Keratinocyte (primary cell): ENCODE results near the gene GPRC5C. TPM values are rescaled to one million over a fixed set of nuclear protein-coding genes. Genes with fewer than 3 reads are reported as not detected.

Experiments used
- DNase-seq: peaks from one replicate; pipeline ENCODE4 v3.0.0-alpha.2; 2011; ENCODE audit warnings: low read depth, missing footprints, low spot score
- FAIRE-seq: peaks from 2 replicates; lab custom pipeline; 2011; peaks lifted over from hg19 to GRCh38; lab: Jason Lieb, UNC
- H2AFZ ChIP-seq: 2 replicates; pipeline ENCODE4 v1.6.0; 2012; ENCODE audit warnings: low read length, control low read depth, inconsistent platforms; ENCODE audit not compliant: control insufficient read depth
- H3K27ac ChIP-seq: 2 replicates; pipeline ENCODE4 v1.5.1; 2011; ENCODE audit warnings: low read length; ENCODE audit not compliant: control insufficient read depth, insufficient read depth
- H3K27me3 ChIP-seq: 3 replicates; pipeline ENCODE4 v1.6.0; 2011; ENCODE audit warnings: low read length; ENCODE audit not compliant: control insufficient read depth, insufficient read depth; ENCODE audit errors: extremely low read depth
- H3K36me3 ChIP-seq, 2 experiments: 2 replicates in 1 of 2; 3 replicates in 1 of 2; pipeline ENCODE4 v1.5.1; 2011; ENCODE audit warnings: low read length in 2 of 2, mild to moderate bottlenecking in 1 of 2; ENCODE audit not compliant: control insufficient read depth in 2 of 2, insufficient read depth in 2 of 2; ENCODE audit errors: extremely low read depth in 1 of 2
- H3K4me1 ChIP-seq: 3 replicates; pipeline ENCODE4 v1.5.1; 2011; ENCODE audit warnings: low read length; ENCODE audit not compliant: control insufficient read depth, insufficient read depth; ENCODE audit errors: extremely low read depth
- H3K4me2 ChIP-seq: 3 replicates; pipeline ENCODE4 v1.6.0; 2011; ENCODE audit warnings: low read depth, low read length; ENCODE audit not compliant: control insufficient read depth, insufficient read depth; ENCODE audit errors: extremely low read depth
- H3K4me3 ChIP-seq, 3 experiments: fragments of 200-600 bp in 1 of 3; sonication (generic) in 1 of 3; 2 replicates in 2 of 3; 3 replicates in 1 of 3; pipeline ENCODE4 v1.5.1; 2011 to 2016; ENCODE audit warnings: low read length in 3 of 3, mild to moderate bottlenecking in 3 of 3, control low read depth in 2 of 3, inconsistent platforms in 1 of 3, low read depth in 1 of 3, mixed read lengths in 1 of 3, mixed run types in 1 of 3, moderate library complexity in 1 of 3; ENCODE audit not compliant: control insufficient read depth in 2 of 3, insufficient read depth in 2 of 3; ENCODE audit errors: extremely low read depth in 1 of 3
- H3K79me2 ChIP-seq: 2 replicates; pipeline ENCODE4 v1.6.0; 2012; ENCODE audit warnings: low read length; ENCODE audit not compliant: control insufficient read depth, insufficient read depth
- H3K9ac ChIP-seq: 3 replicates; pipeline ENCODE4 v1.6.0; 2011; ENCODE audit warnings: low read length; ENCODE audit not compliant: control insufficient read depth, insufficient read depth; ENCODE audit errors: extremely low read depth
- H3K9me1 ChIP-seq: 3 replicates; pipeline ENCODE4 v1.6.0; 2011; ENCODE audit warnings: low read length; ENCODE audit not compliant: control insufficient read depth, insufficient read depth; ENCODE audit errors: extremely low read depth
- H3K9me3 ChIP-seq: 2 replicates; pipeline ENCODE4 v1.5.1; 2012; ENCODE audit warnings: low read depth, low read length; ENCODE audit not compliant: control insufficient read depth
- H4K20me1 ChIP-seq: 3 replicates; pipeline ENCODE4 v1.6.0; 2011; ENCODE audit warnings: low read length; ENCODE audit not compliant: control insufficient read depth, insufficient read depth; ENCODE audit errors: extremely low read depth
- CTCF ChIP-seq, 3 experiments: IDR thresholded peaks in 1 of 3; conservative IDR thresholded peaks in 1 of 3; optimal IDR thresholded peaks in 1 of 3; 2 replicates in 2 of 3; 3 replicates in 1 of 3; pipeline versions ENCODE3 to v1.5.1; 2011; ENCODE audit warnings: low read length in 3 of 3, mild to moderate bottlenecking in 3 of 3, moderate library complexity in 2 of 3, control low read depth in 1 of 3, inconsistent platforms in 1 of 3; ENCODE audit not compliant: insufficient read depth in 2 of 3; ENCODE audit errors: extremely low read depth in 1 of 3
- EZH2 ChIP-seq: IDR thresholded peaks from one replicate; pipeline ENCODE4 v1.6.1; 2012; ENCODE audit warnings: inconsistent platforms, mild to moderate bottlenecking, low read length, moderate library complexity
- dilution Hi-C: fragments of 300-500 bp; cut with MboI; formaldehyde crosslinking; loops from one replicate; pipeline ENCODE4 v1.7.0; 2020; ENCODE audit warnings: low sequenced_read_pairs; ENCODE audit not compliant: extremely low pct_ligation_motif_present
- polyA plus RNA-seq, 5 experiments: library from polyadenylated mRNA; depleted of rRNA in 3 of 5; stranded (reverse) in 3 of 5; stranded (forward) in 1 of 5; unstranded in 1 of 5; fragments of >200 nt; gene quantifications; 1 replicate in 1 of 5; 2 replicates in 3 of 5; 3 replicates in 1 of 5; pipeline versions ENCODE4 v1.2.1 to v1.2.3, GENCODE V29; 2011 to 2012; ENCODE audit warnings: missing spikeins in 2 of 5, low read depth in 1 of 5, low replicate concordance in 1 of 5

GPRC5C gene
- polyA plus RNA-seq, 1 donor (not counting 4 experiments of a cell fraction or from before 2014, with no cell fraction given) = 24.2 TPM

GRCh38 chr17:74460996-74461395 is 29.1 kb downstream of the GPRC5C start:
- dilution Hi-C loops = no loop called here
- no peaks in the 10 kb centered on the region for H3K9me3 ChIP-seq
- FAIRE-seq = no peak
- DNase-seq = no peak
- no peak overlapping the region for H3K27ac ChIP-seq
- H2AFZ ChIP-seq = no peak overlapping the region
- no peaks in the 10 kb centered on the region for H4K20me1 ChIP-seq
- no peaks in the 10 kb centered on the region for H3K4me1 ChIP-seq
- no peak overlapping the region for H3K4me2 ChIP-seq
- H3K36me3 ChIP-seq = no peaks in the 10 kb centered on the region
- no peak for TF ChIP-seq CTCF (optimal IDR thresholded peaks at IDR 0.05 in 1 of 3, IDR thresholded peaks at IDR 0.05 in 1 of 3, conservative IDR thresholded peaks at IDR 0.05 in 1 of 3; ENCODE audit: extremely low read depth in 1 of 3, insufficient read depth in 2 of 3, low read length in 3 of 3)
- no peak for TF ChIP-seq EZH2
- H3K9me1 ChIP-seq = no peaks in the 10 kb centered on the region
- no peak overlapping the region for H3K4me3 ChIP-seq
- H3K9ac ChIP-seq = no peak overlapping the region
- H3K27me3 ChIP-seq = peaks cover 3% of the 10 kb centered on the region
- no peaks in the 10 kb centered on the region for H3K79me2 ChIP-seq

- Histone ChIP-seq H3K9me3 (no peaks in the 10 kb centered on the region), H3K36me3 (no peaks in the 10 kb centered on the region), H3K27me3 (peaks cover 9% of the 10 kb centered on the region), H3K9ac (no peak overlapping the region), H3K79me2 (no peaks in the 10 kb centered on the region), H4K20me1 (no peaks in the 10 kb centered on the region), H3K4me1 (no peaks in the 10 kb centered on the region), H3K27ac (no peak overlapping the region), H3K9me1 (no peaks in the 10 kb centered on the region), H3K4me3 (no peak overlapping the region), H2AFZ (no peak overlapping the region), H3K4me2 (no peak overlapping the region)
- no peak for DNase-seq
- no peak for TF ChIP-seq CTCF (optimal IDR thresholded peaks at IDR 0.05 in 1 of 3, IDR thresholded peaks at IDR 0.05 in 1 of 3, conservative IDR thresholded peaks at IDR 0.05 in 1 of 3; ENCODE audit: extremely low read depth in 1 of 3, insufficient read depth in 2 of 3, low read length in 3 of 3)
- FAIRE-seq = no peak
- dilution Hi-C loops = no loop called here
Measured at GRCh38 chr17:74461611-74462010, 29.7 kb downstream of the GPRC5C start.
